ENCODE data around the gene ARL8A. TPM values are rescaled to one million over a fixed set of nuclear protein-coding genes. Genes with fewer than 3 reads are reported as not detected.

Gene ARL8A
- total and polyA plus RNA-seq, 2 of the 4 experiments (the other 2 are of a cell fraction), result 18.1 to 30.7 TPM

DNA sequence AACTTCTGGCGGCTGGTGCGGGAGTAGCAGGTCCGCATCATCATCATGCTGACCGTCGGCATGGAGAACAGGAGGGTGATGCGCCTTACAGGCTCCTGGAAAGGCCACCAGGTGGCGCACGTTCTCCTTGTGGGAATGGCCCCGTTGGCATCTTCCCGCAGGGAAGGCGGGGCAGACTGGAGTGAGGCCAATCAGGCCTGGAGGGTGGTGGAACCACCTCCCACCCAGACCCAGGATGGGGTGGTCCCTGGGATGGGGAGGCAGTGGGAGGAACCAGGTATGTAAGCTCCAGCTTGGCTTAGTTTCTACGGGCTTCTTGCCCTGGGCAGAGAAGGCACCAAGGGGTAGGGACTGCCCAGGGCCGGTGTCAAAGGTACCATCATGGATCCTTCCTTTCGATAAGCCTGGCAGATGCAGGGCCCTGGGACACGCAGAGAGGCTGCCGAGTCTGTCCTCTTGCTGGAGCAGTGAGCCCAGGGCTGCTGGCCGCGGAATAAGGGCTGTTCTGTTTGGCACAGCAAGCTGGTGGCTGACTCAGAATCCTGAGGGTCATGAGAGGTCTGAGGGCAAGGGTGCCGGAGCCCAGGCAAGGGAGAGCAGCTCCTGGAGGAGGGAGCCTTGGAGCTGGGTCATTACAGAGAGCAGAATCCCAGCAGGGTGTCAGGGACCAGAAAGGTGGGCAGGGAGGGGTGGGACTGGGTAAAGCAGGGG, 40.4 kb upstream of the ARL8A start (continued):
- no peak for TF ChIP-seq BHLHE40 (IDR thresholded peaks at IDR 0.05; ENCODE audit: low read depth, low read length)

DNA sequence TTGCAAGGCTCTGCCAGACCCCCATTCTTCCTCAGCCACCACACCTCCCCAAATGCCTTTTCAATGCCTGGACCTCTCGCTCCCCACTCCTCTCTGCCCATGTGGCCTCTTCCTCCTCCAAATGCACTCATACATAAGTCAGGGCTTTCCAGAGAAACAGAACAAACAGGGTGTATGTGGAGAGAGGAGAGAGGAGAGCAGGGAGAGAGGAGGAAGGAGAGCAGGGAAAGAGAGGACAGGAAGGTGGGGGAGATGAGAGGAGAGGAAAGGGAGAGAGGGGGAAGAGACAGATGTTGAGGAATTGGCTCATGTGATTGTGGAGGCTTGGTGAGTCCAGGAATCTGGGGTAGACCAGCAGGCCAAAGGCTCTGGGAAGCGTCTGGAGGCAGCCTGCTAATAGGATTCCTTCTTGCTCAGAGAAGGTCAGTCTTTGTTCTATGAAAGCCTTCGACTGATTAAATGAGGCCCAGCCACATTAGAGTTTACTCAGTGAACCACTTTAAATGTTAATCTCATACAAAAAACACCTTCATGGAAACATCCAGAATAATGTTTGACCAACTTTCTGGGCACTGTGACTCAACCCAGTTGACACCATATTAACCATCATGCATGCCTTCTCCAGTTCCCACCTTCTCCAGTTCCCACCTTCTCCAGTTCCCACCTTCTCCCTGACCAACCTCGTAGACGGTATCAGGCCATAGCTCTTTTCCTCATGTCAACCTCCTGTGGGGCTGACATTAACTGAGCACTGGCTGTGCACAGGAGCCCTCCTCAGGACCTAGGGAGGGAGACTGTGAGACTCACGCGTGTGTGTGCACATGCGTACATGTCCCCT, 37.7 kb upstream of the ARL8A start:
- Histone ChIP-seq H3K9me1 (ENCODE audit: insufficient read depth, low read length) (no peaks in the 10 kb centered on the region), H3K18ac (ENCODE audit: low read depth, low read length) (no peak overlapping the region), H3K4ac (ENCODE audit: low read depth, low read length) (no peak overlapping the region), H3K79me1 (ENCODE audit: low read depth in 1 of 2, low read length in 2 of 2) (no peaks in the 10 kb centered on the region), H3K4me3 (ENCODE audit: insufficient read depth, low read depth, low read length) (no peak overlapping the region), H4K5ac (ENCODE audit: low read depth, low read length) (no peak overlapping the region), H2AK9ac (replicated peaks; ENCODE audit: low read depth, low read length, poor library complexity) (no peak overlapping the region), H2BK120ac (ENCODE audit: low read depth, low read length) (no peak overlapping the region), H4K20me1 (ENCODE audit: insufficient read depth, low read length) (peaks cover 4% of the 10 kb centered on the region; the same call in 1 of the 2 replicates), H3K4me1 (ENCODE audit: control insufficient read depth, insufficient read depth, low read length) (no peaks in the 10 kb centered on the region), H2BK15ac (ENCODE audit: low read depth, low read length) (no peak overlapping the region), H4K8ac (ENCODE audit: low read depth in 2 of 2, low read length in 2 of 2) (no peak overlapping the region), H3K9ac (ENCODE audit: low read depth, low read length) (no peak overlapping the region), H3K56ac (ENCODE audit: extremely low read depth, insufficient read depth, low read length) (no peak overlapping the region), H3K36me3 (ENCODE audit: control insufficient read depth, insufficient read depth, low read length) (no peaks in the 10 kb centered on the region), H3K27me3 (ENCODE audit: control insufficient read depth, insufficient read depth, low read length) (peaks cover 80% of the 10 kb centered on the region), H2AK5ac (ENCODE audit: low read depth, low read length) (no peak overlapping the region), H3K14ac (replicated peaks; ENCODE audit: low read depth, low read length) (no peak overlapping the region), H2BK20ac (ENCODE audit: low read depth, low read length) (no peak overlapping the region), H3K27ac (ENCODE audit: insufficient read depth, low read length) (no peak overlapping the region), H2AFZ (replicated peaks; ENCODE audit: low read length, poor library complexity) (no peak overlapping the region), H3K23ac (ENCODE audit: low read depth, low read length) (no peak overlapping the region), H3K4me2 (ENCODE audit: low read depth, low read length) (no peak overlapping the region), H3K9me3 (ENCODE audit: control insufficient read depth, insufficient read depth, low read length) (no peaks in the 10 kb centered on the region), H4K91ac (ENCODE audit: insufficient read depth, low read depth, low read length) (no peak overlapping the region), H2BK5ac (ENCODE audit: low read depth, low read length, poor library complexity, severe bottlenecking) (no peak overlapping the region)
- 63% methylated on average over 2 of the region's 8 CpGs; no CpG with 5 or more reads in 1 of the 2 experiments for WGBS, 2 experiments (ENCODE audit: extremely low coverage in 2 of 2, insufficient read length in 1 of 2)
- BruUV-seq (replicated peaks), result no TSS peak
- ChIA-PET POLR2A (ENCODE audit: unreplicated experiment) (no interaction called here), CTCF (no interaction called here)
- in situ Hi-C loops (cut with MboI; ENCODE audit: low sequenced_read_pairs), result no loop called here
- ATAC-seq (ENCODE audit: low read depth) (no peak), DNase-seq (no peak)
- TF ChIP-seq CHD1 (IDR thresholded peaks at IDR 0.05; ENCODE audit: low read depth, low read length), result no peak
- TF ChIP-seq RAD21 (IDR thresholded peaks at IDR 0.05; ENCODE audit: low read length), result no peak
- no peak for TF ChIP-seq RFX5 (IDR thresholded peaks at IDR 0.05; ENCODE audit: low read depth, low read length)
- TF ChIP-seq NFE2L2 (IDR thresholded peaks at IDR 0.05; ENCODE audit: low read depth, low read length), result no peak
- TF ChIP-seq, protein P1, sequence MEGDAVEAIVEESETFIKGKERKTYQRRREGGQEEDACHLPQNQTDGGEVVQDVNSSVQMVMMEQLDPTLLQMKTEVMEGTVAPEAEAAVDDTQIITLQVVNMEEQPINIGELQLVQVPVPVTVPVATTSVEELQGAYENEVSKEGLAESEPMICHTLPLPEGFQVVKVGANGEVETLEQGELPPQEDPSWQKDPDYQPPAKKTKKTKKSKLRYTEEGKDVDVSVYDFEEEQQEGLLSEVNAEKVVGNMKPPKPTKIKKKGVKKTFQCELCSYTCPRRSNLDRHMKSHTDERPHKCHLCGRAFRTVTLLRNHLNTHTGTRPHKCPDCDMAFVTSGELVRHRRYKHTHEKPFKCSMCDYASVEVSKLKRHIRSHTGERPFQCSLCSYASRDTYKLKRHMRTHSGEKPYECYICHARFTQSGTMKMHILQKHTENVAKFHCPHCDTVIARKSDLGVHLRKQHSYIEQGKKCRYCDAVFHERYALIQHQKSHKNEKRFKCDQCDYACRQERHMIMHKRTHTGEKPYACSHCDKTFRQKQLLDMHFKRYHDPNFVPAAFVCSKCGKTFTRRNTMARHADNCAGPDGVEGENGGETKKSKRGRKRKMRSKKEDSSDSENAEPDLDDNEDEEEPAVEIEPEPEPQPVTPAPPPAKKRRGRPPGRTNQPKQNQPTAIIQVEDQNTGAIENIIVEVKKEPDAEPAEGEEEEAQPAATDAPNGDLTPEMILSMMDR (conservative IDR thresholded peaks at IDR 0.05; ENCODE audit: low read depth, low read length), result no peak
- no peak for TF ChIP-seq RCOR1 (IDR thresholded peaks at IDR 0.05; ENCODE audit: insufficient replicate concordance, low read length)
- TF ChIP-seq MAZ (IDR thresholded peaks at IDR 0.05; ENCODE audit: borderline replicate concordance, low read depth, low read length), result no peak
- TF ChIP-seq, protein P2, sequence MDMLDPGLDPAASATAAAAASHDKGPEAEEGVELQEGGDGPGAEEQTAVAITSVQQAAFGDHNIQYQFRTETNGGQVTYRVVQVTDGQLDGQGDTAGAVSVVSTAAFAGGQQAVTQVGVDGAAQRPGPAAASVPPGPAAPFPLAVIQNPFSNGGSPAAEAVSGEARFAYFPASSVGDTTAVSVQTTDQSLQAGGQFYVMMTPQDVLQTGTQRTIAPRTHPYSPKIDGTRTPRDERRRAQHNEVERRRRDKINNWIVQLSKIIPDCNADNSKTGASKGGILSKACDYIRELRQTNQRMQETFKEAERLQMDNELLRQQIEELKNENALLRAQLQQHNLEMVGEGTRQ (IDR thresholded peaks at IDR 0.05; ENCODE audit: low read depth, low read length), result no peak
- no peak for TF ChIP-seq BHLHE40 (IDR thresholded peaks at IDR 0.05; ENCODE audit: low read depth, low read length)
- TF ChIP-seq FOS (IDR thresholded peaks at IDR 0.05; ENCODE audit: low read depth, low read length), result no peak
- TF ChIP-seq MXI1 (IDR thresholded peaks at IDR 0.05; ENCODE audit: borderline replicate concordance, low read depth, low read length), result no peak
- TF ChIP-seq POLR2A (IDR thresholded peaks at IDR 0.05; ENCODE audit: low read depth, low read length), result no peak
- intact Hi-C loops (cut with micrococcal nuclease), result no loop called here
- dilution Hi-C loops (cut with HindIII; ENCODE audit: low sequenced_read_pairs, unreplicated experiment), result no loop called here

All from IMR-90 (cell line).